Peyer's patch (tissue), 4 donors: ENCODE results near the gene ZFP64.

Source experiments
- POLR2A ChIP-seq, 2 donors: fragments of 450-650 bp; IDR thresholded peaks; one replicate each; pipeline ENCODE4 v1.5.1; 2017; ENCODE audit warnings: antibody characterized with exemption in 2 of 2, mild to moderate bottlenecking in 2 of 2, moderate library complexity in 2 of 2
- TF ChIP-seq, protein P1 (sequence below), 6 experiments: fragments of 450-650 bp in 4 of 6; fragments of 200-600 bp in 2 of 6; sonication (generic) in 1 of 6; IDR thresholded peaks; one replicate each; pipeline ENCODE4 v1.5.1; 2017 to 2019; ENCODE audit warnings: antibody characterized with exemption in 6 of 6, mild to moderate bottlenecking in 3 of 6, moderate library complexity in 1 of 6

DNA sequence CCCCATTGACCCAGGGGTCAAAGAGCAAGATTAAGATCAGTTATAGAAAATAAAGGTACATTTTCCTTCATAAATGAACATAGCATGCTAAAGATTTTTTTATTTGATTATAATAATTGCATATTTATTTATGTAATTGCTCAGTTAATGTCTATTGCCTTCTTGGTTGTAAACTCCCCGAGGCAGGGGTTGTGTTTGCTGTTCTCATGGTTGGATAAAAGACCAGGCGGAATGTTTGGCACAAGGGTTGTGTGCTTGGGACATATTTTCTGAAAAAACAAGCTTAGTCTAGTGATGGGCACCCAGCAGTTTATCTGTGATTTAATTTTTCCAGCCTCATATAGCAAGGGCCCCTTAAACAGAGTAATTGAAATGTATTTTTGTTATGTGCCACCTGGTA lies 47.5 kb upstream of the ZFP64 start:
- TF ChIP-seq, protein P1, sequence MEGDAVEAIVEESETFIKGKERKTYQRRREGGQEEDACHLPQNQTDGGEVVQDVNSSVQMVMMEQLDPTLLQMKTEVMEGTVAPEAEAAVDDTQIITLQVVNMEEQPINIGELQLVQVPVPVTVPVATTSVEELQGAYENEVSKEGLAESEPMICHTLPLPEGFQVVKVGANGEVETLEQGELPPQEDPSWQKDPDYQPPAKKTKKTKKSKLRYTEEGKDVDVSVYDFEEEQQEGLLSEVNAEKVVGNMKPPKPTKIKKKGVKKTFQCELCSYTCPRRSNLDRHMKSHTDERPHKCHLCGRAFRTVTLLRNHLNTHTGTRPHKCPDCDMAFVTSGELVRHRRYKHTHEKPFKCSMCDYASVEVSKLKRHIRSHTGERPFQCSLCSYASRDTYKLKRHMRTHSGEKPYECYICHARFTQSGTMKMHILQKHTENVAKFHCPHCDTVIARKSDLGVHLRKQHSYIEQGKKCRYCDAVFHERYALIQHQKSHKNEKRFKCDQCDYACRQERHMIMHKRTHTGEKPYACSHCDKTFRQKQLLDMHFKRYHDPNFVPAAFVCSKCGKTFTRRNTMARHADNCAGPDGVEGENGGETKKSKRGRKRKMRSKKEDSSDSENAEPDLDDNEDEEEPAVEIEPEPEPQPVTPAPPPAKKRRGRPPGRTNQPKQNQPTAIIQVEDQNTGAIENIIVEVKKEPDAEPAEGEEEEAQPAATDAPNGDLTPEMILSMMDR (IDR thresholded peaks at IDR 0.05) = no peak
- no peak for TF ChIP-seq POLR2A (IDR thresholded peaks at IDR 0.05)
